CD4-positive, alpha-beta T cell treated with Interleukin-4 for 4 hours (primary cell): ENCODE data around the gene GATAD2A.

Experiments used
- DNase-seq: peaks from one replicate; pipeline ENCODE4 v3.0.0-alpha.2; 2020

Gene GATAD2A

GRCh38 chr19:19534556-19535265, 129.2 kb downstream of the GATAD2A start:
- DNase-seq = no peak

DNA sequence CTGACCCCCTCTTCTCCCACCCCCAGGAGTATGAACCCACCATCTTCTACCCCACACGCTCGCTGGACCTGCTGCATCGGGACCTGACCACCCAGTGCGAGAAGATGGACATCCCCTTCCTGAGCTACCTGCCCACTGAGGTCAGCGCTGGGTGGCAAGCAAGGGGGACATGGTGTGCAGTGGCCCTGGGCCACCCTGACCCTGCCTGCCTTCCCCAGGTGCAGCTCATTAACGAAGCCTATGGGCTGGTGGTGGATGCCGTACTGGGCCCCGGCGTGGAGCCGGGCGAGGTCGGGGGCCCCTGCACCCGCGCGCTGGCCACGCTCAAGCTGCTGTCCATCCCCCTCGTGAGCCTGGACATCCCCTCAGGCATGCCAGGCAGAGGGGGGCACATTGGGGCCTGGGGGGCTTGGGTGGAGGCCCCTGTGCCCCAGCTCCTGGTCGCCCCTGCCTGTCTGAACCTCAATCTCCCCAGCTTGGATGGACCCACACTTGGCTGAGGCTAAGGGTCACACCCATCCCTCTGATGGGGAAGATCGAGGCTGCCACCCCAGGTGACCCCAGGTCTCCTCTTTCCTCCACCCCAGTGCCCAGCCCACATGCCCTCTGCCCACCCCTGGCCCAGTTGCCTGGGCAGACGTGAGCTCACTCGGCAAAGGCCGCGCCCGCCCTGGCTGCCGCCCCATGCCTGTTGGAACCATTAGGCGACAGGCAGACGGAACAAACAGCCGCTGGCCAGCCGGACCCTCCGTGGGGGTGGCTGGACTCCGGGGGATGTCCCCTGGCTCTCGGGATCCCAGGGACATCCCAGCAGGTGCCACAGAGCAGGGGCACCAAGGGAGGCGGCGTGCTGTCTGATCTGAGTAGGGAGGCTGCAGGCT, 130.1 kb downstream of the GATAD2A start:
- DNase-seq = no peak

DNA sequence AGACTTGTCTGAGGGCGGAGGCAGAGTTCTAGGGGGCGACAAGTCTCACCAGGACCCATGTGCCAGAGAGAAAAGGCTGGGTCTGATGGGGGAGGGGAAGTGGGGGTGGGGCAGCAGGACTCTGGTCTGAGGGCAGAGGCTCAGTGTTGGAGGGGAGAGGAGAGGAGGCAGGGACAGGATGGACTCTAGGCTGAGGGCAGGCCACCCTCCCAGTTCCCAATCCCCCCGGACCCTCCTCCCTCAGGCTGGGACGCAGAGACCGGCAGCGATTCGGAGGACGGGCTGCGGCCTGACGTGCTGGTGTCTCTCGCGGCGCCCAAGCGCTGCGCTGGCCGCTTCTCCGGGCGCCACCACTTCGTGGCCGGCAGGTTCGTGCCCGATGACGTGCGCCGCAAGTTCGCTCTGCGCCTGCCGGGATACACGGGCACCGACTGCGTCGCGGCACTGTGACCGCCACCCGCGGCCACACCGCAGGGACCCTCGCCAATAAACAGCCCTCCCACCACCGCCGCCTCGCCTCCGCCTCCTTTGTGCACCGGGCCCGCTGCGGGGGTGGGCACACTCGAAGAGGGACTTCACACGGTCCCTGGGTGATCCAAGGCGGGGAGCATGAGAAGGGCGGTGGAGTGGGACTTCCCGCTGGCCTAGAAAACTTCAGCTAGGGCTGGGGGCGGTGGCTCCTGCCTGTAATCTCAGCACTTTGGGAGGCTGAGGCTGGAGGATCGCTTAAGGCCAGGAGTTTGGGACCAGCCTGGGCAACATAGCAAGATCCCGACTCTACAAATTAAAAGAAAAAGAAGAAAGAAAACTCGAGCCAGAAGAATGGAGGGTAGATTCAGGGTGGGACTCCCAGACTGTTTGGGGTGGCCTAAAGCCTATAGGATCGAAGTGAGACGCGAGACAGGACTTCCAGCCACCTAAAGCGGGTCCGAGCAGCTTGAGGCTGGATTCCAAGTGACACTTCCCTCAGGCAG, 131.9 kb downstream of the GATAD2A start:
- no peak for DNase-seq

- no peak for DNase-seq
Measured at GRCh38 chr19:19538061-19538784, 132.7 kb downstream of the GATAD2A start, which contains the start of gene CILP2. CILP2 (plus strand) TSS chr19:19538265; CDS start chr19:19538350, 85 bp downstream.

DNA sequence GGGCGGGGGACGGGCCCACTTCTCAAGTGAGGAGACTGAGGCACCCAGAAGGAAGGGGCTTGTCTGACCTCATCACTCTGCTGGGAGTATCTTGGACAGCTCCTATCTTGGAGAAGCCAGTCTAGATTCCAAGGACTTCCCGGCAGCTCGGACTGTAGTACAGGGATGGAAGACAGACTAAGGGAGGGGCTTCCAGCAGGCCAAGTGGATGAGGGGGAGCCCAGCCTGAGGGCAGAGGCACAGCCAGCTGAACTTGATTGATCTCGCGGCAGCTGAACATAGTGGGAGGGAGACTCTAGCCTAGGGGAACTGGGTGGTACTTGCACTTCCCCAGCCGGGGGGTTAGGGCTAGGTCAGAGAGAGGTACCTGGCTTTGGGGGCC, 133.3 kb downstream of the GATAD2A start:
- no peak for DNase-seq

DNA sequence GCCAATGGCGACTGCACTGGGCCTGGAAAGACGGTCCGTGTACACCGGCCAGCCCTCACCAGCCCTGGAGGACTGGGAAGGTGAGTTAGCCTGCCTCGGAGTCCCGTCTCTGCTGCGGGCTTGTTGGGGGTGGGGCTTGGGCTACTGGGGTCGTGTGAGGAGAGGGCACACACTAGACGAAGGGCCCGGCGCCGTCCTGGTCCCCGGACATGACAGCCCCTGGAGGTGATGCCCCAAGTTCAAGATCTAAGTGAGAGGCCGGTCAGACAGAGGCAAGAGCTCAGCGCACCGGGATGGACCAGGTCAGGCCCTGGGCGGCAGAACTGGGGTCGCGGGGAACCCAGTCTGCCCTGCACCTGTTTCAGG, 134.2 kb downstream of the GATAD2A start:
- DNase-seq = no peak

- peak; percentile 46 for DNase-seq
Measured at GRCh38 chr19:19540064-19540714, 134.7 kb downstream of the GATAD2A start.

GRCh38 chr19:19540715-19541515, 135.4 kb downstream of the GATAD2A start:
- peak; percentile 54 for DNase-seq

- no peak for DNase-seq
Measured at GRCh38 chr19:19541616-19542015, 136.1 kb downstream of the GATAD2A start.

DNA sequence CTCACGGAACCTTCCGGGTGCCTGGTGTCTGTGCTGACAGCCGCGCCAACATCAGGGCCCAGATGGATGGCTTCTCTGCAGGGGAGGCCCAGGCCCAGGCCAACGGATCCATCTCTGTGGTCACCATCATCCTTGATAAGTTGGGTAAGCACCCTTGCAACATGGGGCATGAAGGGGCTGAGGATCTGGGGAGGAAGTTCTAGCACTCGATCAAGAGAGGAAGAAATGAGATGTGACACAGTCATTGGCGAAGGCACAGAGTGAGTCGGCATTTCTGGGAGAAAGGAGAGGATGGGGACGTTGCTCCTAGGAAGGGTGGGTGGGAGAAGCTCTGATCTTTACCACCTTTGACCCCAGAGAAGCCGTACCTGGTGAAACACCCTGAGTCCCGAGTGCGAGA, 137.0 kb downstream of the GATAD2A start:
- no peak for DNase-seq

GRCh38 chr19:19543101-19543500, 137.6 kb downstream of the GATAD2A start:
- no peak for DNase-seq

DNA sequence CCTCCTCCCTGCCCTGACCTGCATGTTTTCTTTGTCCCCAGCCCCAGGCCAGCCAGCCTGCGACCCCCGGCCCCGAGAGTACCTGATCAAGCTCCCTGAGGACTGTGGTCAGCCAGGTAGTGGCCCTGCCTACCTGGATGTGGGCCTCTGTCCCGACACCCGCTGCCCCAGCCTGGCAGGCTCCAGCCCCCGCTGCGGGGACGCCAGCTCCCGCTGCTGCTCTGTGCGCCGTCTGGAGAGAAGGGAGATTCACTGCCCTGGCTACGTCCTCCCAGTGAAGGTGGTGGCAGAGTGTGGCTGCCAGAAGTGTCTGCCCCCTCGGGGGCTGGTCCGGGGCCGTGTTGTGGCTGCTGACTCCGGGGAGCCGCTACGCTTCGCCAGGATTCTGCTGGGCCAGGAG, 138.2 kb downstream of the GATAD2A start:
- no peak for DNase-seq

DNA sequence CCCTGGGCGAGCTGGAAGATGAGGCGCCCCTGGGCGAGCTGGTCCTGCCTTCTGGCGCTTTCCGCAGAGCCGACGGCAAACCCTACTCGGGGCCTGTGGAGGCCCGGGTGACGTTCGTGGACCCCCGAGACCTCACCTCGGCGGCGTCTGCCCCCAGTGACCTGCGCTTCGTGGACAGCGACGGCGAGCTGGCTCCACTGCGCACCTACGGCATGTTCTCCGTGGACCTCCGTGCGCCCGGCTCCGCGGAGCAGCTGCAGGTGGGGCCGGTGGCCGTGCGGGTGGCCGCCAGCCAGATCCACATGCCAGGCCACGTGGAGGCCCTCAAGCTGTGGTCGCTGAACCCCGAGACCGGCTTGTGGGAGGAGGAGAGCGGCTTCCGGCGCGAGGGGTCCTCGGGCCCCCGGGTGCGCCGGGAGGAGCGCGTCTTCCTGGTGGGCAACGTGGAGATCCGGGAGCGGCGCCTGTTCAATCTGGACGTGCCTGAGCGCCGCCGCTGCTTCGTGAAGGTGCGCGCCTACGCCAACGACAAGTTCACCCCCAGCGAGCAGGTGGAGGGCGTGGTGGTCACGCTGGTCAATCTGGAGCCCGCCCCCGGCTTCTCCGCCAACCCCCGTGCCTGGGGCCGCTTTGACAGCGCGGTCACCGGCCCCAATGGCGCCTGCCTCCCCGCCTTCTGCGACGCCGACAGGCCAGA, 138.9 kb downstream of the GATAD2A start:
- no peak for DNase-seq

DNA sequence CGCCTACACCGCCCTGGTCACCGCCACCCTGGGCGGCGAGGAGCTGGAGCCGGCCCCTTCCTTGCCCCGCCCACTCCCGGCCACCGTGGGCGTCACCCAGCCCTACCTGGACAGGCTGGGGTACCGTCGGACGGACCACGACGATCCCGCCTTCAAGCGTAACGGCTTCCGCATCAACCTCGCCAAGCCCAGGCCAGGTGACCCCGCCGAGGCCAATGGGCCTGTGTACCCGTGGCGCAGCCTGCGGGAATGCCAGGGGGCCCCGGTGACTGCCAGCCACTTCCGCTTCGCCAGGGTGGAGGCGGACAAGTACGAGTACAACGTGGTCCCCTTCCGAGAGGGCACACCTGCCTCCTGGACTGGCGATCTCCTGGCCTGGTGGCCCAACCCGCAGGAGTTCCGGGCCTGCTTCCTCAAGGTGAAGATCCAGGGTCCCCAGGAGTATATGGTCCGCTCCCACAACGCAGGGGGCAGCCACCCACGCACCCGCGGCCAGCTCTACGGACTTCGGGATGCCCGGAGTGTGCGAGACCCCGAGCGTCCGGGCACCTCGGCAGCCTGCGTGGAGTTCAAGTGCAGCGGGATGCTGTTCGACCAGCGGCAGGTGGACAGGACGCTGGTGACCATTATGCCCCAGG, 139.6 kb downstream of the GATAD2A start:
- no peak for DNase-seq

DNA sequence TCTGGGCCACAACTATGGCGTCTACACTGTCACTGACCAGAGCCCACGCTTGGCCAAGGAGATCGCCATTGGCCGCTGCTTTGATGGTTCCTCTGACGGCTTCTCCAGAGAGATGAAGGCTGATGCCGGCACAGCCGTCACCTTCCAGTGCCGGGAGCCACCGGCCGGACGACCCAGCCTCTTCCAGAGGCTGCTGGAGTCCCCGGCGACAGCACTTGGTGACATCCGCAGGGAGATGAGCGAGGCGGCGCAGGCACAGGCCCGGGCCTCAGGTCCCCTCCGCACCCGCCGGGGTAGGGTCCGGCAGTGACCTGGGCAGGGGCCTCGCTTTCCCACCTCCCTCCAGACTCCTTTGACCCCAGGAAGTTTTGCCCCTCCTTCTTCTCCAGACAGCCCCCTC, 140.2 kb downstream of the GATAD2A start:
- no peak for DNase-seq

- no peak for DNase-seq
Measured at GRCh38 chr19:19546751-19547162, 141.3 kb downstream of the GATAD2A start.

DNA sequence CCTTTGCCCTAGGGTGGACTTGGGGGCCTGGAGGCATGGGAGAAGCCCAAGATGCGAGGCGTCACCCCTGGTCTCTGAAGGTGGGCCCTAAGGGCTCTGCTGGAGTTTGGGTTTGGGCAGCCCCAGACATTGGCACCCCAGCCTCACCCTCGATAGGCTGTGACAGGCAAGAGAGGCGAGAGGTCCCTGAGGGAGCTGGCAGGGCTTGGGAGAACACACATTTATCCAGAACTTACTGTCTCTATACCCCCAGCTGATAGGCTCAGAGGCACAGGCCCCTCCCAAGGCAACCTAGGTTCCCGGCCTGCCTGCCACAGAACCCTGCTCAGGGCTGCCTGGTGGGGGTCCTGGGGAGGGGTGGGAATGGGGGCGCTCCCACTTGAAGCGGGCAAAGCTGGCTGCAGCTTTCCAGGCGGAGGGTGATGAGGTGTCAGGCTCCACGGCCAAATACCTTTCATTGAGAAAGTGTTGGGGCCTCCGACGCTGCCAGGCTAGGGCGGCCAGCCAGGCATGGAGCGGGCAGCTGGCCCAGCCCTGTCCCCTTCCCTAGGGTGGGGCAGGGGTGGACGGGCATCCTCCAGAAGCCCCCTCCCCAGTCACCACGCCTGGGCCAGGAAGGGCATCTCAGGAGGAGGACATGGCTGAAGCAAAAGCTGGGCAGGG, 142.3 kb downstream of the GATAD2A start:
- DNase-seq = no peak

DNA sequence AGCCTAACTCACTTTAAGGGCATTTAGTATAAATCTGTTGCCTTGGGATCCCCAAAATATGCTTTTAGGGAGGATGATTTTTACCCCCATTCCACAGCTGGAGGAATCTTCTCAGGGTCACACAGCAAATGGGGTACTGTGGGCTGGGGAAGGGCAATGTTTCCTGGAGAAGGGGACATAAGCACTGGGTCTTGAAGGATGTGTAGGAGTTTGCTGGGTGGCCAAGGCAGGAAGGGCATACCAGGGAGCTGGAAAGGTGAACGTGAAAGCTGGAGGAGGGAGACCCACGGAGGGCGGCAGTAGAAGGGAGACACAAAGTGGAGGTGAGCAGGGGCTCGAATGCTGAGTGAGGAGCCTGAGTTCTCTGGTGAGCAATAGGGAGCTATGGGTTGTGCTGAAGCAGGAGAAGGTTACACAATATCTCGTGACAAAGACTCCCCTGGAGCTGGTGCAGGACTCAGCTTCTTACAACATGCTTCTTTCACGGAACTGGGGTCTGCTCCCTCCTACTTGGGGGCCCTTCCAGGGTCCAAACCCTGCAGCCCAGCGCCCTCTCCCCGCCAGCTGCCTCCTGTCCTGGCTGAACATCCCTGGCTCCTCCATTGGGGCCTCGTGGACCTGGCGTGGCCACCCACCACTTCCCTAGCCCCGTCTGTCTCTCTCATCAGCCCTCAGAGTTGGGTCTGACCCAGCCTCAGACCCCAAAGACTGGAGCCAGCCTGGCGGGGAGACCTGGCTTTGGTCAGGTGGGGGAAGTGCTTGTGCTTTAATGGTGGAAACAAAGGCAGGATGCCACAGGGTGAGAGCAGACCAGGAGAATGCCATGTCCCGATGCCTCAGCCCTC, 143.7 kb downstream of the GATAD2A start:
- no peak for DNase-seq
